Fibroblast of skin of left quadriceps (primary cell): ENCODE results near the gene IL2RA.

ENCODE experiments used
- DNase-seq, 2 experiments: peaks; one replicate each; pipeline ENCODE4 v3.0.0-alpha.2; 2013; ENCODE audit warnings: low read depth in 2 of 2

IL2RA gene

GRCh38 chr10:6038071-6038631, 24.0 kb downstream of the IL2RA start:
- no peak for DNase-seq

GRCh38 chr10:6037422-6037821, 24.7 kb downstream of the IL2RA start:
- no peak for DNase-seq

- DNase-seq, result no peak
Measured at GRCh38 chr10:6036861-6037321, 25.3 kb downstream of the IL2RA start.

GRCh38 chr10:6035931-6036575, 26.1 kb downstream of the IL2RA start:
- no peak for DNase-seq

- no peak for DNase-seq
Measured at GRCh38 chr10:6035101-6035834, 26.9 kb downstream of the IL2RA start.

- no peak for DNase-seq
Measured at GRCh38 chr10:6034371-6034770, 27.8 kb downstream of the IL2RA start.

- no peak for DNase-seq
Measured at GRCh38 chr10:6033954-6034353, 28.2 kb downstream of the IL2RA start.

GRCh38 chr10:6030940-6031339, 31.2 kb downstream of the IL2RA start:
- DNase-seq, result no peak

GRCh38 chr10:6030217-6030616, 31.9 kb downstream of the IL2RA start:
- DNase-seq, result no peak

GRCh38 chr10:6027929-6028328, 34.2 kb downstream of the IL2RA start:
- no peak for DNase-seq

- DNase-seq, result no peak
Measured at GRCh38 chr10:6025683-6026255, 36.4 kb downstream of the IL2RA start.

- no peak for DNase-seq
Measured at GRCh38 chr10:6024334-6024682, 37.9 kb downstream of the IL2RA start.

- no peak for DNase-seq
Measured at GRCh38 chr10:6023661-6024333, 38.4 kb downstream of the IL2RA start.

- DNase-seq, result no peak
Measured at GRCh38 chr10:6022660-6023059, 39.5 kb downstream of the IL2RA start.

- no peak for DNase-seq
Measured at GRCh38 chr10:6020826-6021225, 41.3 kb downstream of the IL2RA start.

GRCh38 chr10:6019796-6020195, 42.4 kb downstream of the IL2RA start:
- DNase-seq, result no peak

GRCh38 chr10:6019010-6019782, 43.0 kb downstream of the IL2RA start:
- no peak for DNase-seq

- no peak for DNase-seq
Measured at GRCh38 chr10:6018422-6018821, 43.7 kb downstream of the IL2RA start.

- no peak for DNase-seq
Measured at GRCh38 chr10:6017781-6018354, 44.3 kb downstream of the IL2RA start.

GRCh38 chr10:6014241-6014761, 47.9 kb downstream of the IL2RA start:
- DNase-seq, result peak in 1 of 2 experiments; percentile 6
